Ascending aorta (tissue), 2 donors: Measurements from ENCODE around the gene PRMT9. TPM values are rescaled to one million over a fixed set of nuclear protein-coding genes. Genes with fewer than 3 reads are reported as not detected.

Experiments
- DNase-seq, 2 donors: peaks; one replicate each; pipeline ENCODE4 v3.0.0-alpha.2; 2019; ENCODE audit warnings: low spot score in 2 of 2
- H3K27ac ChIP-seq, 2 donors: fragments of 200-600 bp; sonication (generic); one replicate each; pipeline ENCODE4 v1.5.1; 2016 to 2017; ENCODE audit warnings: mild to moderate bottlenecking in 1 of 2
- H3K27me3 ChIP-seq: fragments of 200-600 bp; sonication (generic); one replicate; pipeline ENCODE4 v1.5.1; 2017
- H3K36me3 ChIP-seq, 2 donors: fragments of 200-600 bp; sonication (generic); one replicate each; pipeline ENCODE4 v1.5.1; 2016
- H3K4me1 ChIP-seq, 2 donors: fragments of 200-600 bp; sonication (generic); one replicate each; pipeline ENCODE4 v1.5.1; 2016 to 2017; ENCODE audit warnings: mild to moderate bottlenecking in 1 of 2
- H3K4me3 ChIP-seq, 2 donors: fragments of 200-600 bp; sonication (generic); one replicate each; pipeline ENCODE4 v1.5.1; 2016 to 2017; ENCODE audit warnings: mild to moderate bottlenecking in 1 of 2
- H3K9me3 ChIP-seq, 2 donors: fragments of 200-600 bp; sonication (generic); one replicate each; pipeline ENCODE4 v1.5.1; 2016
- intact Hi-C: fragments of 100-400 bp; cut with DNase I; formaldehyde crosslinking; loops from one replicate; pipeline ENCODE4 v1.15.1; 2023
- total RNA-seq: library from RNA; depleted of rRNA; stranded (reverse); fragments of >200 nt; gene quantifications from one replicate; pipeline ENCODE4 v1.1.0, GENCODE V29; 2016
- TF ChIP-seq, protein P1 (sequence below), 3 experiments: fragments of 200-600 bp in 2 of 3; fragments of 450-650 bp in 1 of 3; sonication (generic) in 2 of 3; IDR thresholded peaks; one replicate each; pipeline ENCODE4 v1.5.1; 2016 to 2019; ENCODE audit warnings: antibody characterized with exemption in 3 of 3, mild to moderate bottlenecking in 1 of 3, moderate library complexity in 1 of 3

PRMT9 gene
- total RNA-seq, 1 donor from 2014 or later, result 1.6 TPM

DNA sequence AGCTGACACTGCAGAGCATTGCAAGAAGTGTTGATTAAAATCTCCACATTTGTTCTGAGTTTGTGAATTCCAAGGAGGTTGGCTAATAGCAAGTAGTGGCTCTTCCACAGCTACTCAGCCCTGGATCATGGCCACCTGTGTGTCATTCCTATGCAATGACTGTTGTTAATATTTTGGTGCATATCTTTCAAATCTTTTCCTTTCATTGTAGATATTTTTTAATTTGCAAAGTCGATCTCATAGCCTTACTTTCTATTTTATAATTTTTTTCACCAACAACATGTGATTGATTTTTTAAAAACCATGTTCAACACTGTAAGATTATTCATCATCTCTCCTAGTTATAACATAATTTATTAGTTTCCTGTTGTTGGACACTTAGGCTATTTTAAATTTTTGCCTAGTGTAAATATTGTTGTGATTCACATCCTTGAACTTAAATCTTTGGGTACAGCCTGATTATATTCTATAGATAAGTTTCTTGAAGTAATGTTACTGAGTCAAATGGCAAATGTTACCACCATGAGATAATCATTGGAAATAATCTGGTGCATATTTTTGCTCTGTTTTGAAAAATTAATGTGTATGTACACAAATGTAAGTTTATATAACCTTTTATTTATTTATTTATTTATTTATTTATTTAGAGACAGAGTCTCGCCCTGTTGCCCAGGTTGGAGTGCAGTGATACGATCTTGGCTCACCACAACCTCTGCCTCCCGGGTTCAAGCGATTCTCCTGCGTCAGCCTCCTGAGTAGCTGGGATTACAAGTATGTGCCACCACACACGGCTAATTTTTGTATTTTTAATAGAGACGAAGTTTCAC lies 30.8 kb upstream of the PRMT9 start:
- Histone ChIP-seq H3K4me1 (peaks cover 0 to 4% of the 10 kb centered on the region in 2 donors), H3K4me3 (no peak overlapping the region), H3K36me3 (no peaks in the 10 kb centered on the region), H3K9me3 (no peaks in the 10 kb centered on the region), H3K27ac (no peak overlapping the region), H3K27me3 (no peaks in the 10 kb centered on the region)
- intact Hi-C loops, result loop anchor here (5.0 kb wide), 1 partner anchor 103 kb away; no protein-coding TSS in a partner anchor
- TF ChIP-seq, protein P1, sequence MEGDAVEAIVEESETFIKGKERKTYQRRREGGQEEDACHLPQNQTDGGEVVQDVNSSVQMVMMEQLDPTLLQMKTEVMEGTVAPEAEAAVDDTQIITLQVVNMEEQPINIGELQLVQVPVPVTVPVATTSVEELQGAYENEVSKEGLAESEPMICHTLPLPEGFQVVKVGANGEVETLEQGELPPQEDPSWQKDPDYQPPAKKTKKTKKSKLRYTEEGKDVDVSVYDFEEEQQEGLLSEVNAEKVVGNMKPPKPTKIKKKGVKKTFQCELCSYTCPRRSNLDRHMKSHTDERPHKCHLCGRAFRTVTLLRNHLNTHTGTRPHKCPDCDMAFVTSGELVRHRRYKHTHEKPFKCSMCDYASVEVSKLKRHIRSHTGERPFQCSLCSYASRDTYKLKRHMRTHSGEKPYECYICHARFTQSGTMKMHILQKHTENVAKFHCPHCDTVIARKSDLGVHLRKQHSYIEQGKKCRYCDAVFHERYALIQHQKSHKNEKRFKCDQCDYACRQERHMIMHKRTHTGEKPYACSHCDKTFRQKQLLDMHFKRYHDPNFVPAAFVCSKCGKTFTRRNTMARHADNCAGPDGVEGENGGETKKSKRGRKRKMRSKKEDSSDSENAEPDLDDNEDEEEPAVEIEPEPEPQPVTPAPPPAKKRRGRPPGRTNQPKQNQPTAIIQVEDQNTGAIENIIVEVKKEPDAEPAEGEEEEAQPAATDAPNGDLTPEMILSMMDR (IDR thresholded peaks at IDR 0.05), result no peak
- peak in 1 of 2 donors; percentile 84 for DNase-seq

DNA sequence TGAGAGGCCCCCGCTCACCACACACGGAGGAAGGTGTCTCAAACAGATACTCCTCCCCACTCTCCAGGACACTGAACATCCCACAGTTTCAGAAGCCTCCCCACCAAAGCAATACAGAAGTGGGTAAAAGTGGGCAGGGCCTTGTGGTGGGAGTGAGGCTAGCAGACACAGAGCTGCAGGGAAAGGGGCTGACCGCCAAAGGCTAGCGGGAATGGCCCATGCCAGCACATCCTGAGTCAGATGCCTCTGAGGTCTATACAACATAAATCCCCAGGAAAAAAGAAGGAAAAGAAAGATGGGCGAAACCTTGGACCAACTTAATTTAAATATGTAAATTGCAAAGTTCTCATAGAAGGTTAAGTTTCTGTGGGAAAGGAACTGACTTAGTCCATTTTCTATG lies 26.0 kb upstream of the PRMT9 start:
- Histone ChIP-seq H3K4me3 (no peak overlapping the region), H3K27me3 (no peaks in the 10 kb centered on the region), H3K27ac (no peak overlapping the region), H3K36me3 (no peaks in the 10 kb centered on the region), H3K9me3 (no peaks in the 10 kb centered on the region), H3K4me1 (peaks cover 0 to 4% of the 10 kb centered on the region in 2 donors)
- TF ChIP-seq, protein P1 (IDR thresholded peaks at IDR 0.05), result no peak
- no peak for DNase-seq
- intact Hi-C loops, result loop anchor here (5.0 kb wide), 1 partner anchor 107 kb away; no protein-coding TSS in a partner anchor

DNA sequence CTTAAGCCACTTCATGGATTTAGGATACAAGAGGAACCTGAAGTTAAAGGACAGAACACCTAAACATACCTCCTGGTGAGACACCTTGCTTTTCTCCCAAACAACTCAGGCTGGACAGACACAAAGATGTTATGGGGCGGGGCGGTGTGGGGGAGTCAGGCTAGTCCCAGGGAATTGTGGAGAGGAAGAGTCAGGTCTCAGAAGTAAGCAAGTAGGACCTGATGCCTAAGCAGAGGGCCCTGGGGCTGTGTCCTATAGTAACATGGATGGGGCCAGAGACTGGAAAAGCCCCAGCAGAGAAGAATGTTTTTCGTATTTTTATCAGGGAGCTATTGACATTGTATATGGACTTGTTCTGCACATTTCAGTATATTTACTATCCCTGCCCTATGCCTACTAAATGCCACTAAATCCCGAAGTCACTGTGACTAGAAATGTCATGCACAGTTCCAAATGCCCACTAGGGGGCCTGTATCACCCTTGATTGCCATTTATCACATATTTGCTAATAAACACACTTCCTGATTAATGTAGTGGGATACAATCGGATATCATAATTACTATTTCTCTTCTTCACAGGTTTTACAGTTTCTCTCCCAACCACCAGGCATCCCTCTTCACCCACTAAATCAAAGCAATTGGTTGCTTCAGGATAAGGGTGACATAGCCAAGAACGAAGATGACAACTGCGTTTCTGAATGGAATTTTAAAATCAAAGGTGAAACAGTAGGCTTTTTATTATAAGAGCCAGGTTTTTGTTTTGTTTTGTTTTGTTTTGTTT lies 24.1 kb upstream of the PRMT9 start:
- Histone ChIP-seq H3K4me1 (no peaks in the 10 kb centered on the region), H3K27ac (no peak overlapping the region), H3K36me3 (no peaks in the 10 kb centered on the region), H3K9me3 (no peaks in the 10 kb centered on the region), H3K4me3 (no peak overlapping the region), H3K27me3 (no peaks in the 10 kb centered on the region)
- intact Hi-C loops, result loop anchor here (1.0 kb wide), 1 partner anchor 159 kb away; no protein-coding TSS in a partner anchor
- TF ChIP-seq, protein P1 (IDR thresholded peaks at IDR 0.05), result peak; percentile 79 to 84 (median 79)
- peak in 1 of 2 donors; percentile 77 for DNase-seq

DNA sequence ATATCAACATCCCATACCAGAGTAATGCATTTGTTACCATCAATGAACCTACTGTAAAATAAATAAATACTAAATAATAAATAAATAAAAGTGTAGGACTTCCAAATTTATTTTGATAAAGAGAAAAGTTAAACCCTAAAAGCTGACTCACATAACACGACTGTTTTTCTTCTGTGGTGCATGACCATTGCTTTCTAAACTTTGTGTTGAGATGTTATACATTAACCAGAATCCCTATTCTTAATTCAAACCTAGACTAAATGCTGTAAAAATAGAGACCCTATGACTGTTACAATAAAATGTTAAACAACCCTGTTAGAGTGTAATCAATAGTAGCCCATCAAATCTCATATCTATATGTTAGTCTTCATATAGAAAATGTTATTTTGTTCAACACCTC lies 20.9 kb upstream of the PRMT9 start:
- Histone ChIP-seq H3K9me3 (peaks cover 0 to 3% of the 10 kb centered on the region in 2 donors), H3K4me1 (no peaks in the 10 kb centered on the region), H3K36me3 (no peaks in the 10 kb centered on the region), H3K4me3 (no peak overlapping the region), H3K27me3 (no peaks in the 10 kb centered on the region), H3K27ac (no peak overlapping the region)
- TF ChIP-seq, protein P1 (IDR thresholded peaks at IDR 0.05), result no peak
- intact Hi-C loops, result no loop called here
- DNase-seq, result no peak

DNA sequence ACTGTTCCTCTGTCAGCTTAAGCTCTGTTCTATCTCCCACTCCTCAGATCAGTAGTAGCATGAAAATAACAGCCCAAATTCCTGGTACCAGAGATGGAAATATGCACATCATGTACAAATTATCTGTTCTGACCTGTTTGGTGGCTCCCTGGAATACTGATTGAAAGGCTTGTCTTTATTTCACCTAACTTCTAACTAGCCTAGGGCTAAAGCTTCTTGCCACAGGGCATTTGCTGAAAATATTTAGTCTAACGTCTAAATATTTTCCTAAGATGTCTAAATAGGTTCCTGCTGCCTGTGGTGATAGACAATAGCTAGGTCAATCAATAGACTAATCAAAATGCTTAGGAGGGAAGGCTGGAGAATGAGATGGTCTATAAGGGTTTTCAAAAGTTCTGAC lies 12.9 kb upstream of the PRMT9 start:
- intact Hi-C loops, result no loop called here
- H3K36me3 ChIP-seq, result no peaks in the 10 kb centered on the region

More for the DNA sequence above, 12.9 kb upstream of the PRMT9 start:
- Histone ChIP-seq H3K27ac (no peak overlapping the region), H3K4me3 (no peak overlapping the region), H3K9me3 (peaks cover 0 to 6% of the 10 kb centered on the region in 2 donors), H3K27me3 (no peaks in the 10 kb centered on the region), H3K4me1 (no peaks in the 10 kb centered on the region)
- TF ChIP-seq, protein P1 (IDR thresholded peaks at IDR 0.05), result no peak
- no peak for DNase-seq
